Erythroblast (primary cell): ENCODE data around the gene ATN1.
"Not testable (repeated sequence)": the region's sequence is repeated elsewhere in the genome, so short reads cannot be mapped to it uniquely, and the experiment has no call there.

Experiments used
- GATA1 ChIP-seq: IDR thresholded peaks from 2 replicates; pipeline ENCODE4 v1.6.1; 2011; ENCODE audit warnings: low read depth, mild to moderate bottlenecking, control low read depth, low read length, moderate library complexity
- POLR2A ChIP-seq: IDR thresholded peaks from 2 replicates; pipeline ENCODE4 v1.6.1; 2011; ENCODE audit warnings: mild to moderate bottlenecking, low read length

- TF ChIP-seq POLR2A, GATA1: not testable (repeated sequence)
These were observed 41.4 kb upstream of the ATN1 start for GRCh38 chr12:6886206-6886999.
